Peyer's patch (tissue), 4 donors: ENCODE results near the gene TCTN1. TPM values are rescaled to one million over a fixed set of nuclear protein-coding genes. Genes with fewer than 3 reads are reported as not detected.

ENCODE experiments used
- DNase-seq, 3 donors: peaks; one replicate each; pipeline ENCODE4 v3.0.0-alpha.2; 2017 to 2019
- H3K27ac ChIP-seq, 4 donors: fragments of 200-600 bp; sonication (generic); one replicate each; pipeline ENCODE4 v1.5.1; 2016 to 2019
- H3K27me3 ChIP-seq, 2 donors: fragments of 200-600 bp; sonication (generic); one replicate each; pipeline ENCODE4 v1.5.1; 2019
- H3K36me3 ChIP-seq, 3 donors: fragments of 200-600 bp; sonication (generic); one replicate each; pipeline ENCODE4 v1.5.1; 2016 to 2019
- H3K4me1 ChIP-seq, 4 donors: fragments of 200-600 bp; sonication (generic); one replicate each; pipeline ENCODE4 v1.5.1; 2016 to 2019
- H3K4me3 ChIP-seq, 4 donors: fragments of 200-600 bp; sonication (generic); 1 replicate in 3 of 4; 2 replicates in 1 of 4; pipeline ENCODE4 v1.5.1; 2016 to 2019; ENCODE audit warnings: mild to moderate bottlenecking in 1 of 4
- H3K9me3 ChIP-seq, 4 donors: fragments of 200-600 bp; sonication (generic); one replicate each; pipeline ENCODE4 v1.5.1; 2016 to 2019; ENCODE audit warnings: mild to moderate bottlenecking in 1 of 4
- POLR2A ChIP-seq, 2 donors: fragments of 450-650 bp; IDR thresholded peaks; one replicate each; pipeline ENCODE4 v1.5.1; 2017; ENCODE audit warnings: antibody characterized with exemption in 2 of 2, mild to moderate bottlenecking in 2 of 2, moderate library complexity in 2 of 2
- total RNA-seq, 4 donors: library from RNA; depleted of rRNA; stranded (reverse); fragments of >200 nt; gene quantifications; one replicate each; pipeline ENCODE4 v1.1.0, GENCODE V29; 2016
- TF ChIP-seq, protein P1 (sequence below), 6 experiments: fragments of 450-650 bp in 4 of 6; fragments of 200-600 bp in 2 of 6; sonication (generic) in 1 of 6; IDR thresholded peaks; one replicate each; pipeline ENCODE4 v1.5.1; 2017 to 2019; ENCODE audit warnings: antibody characterized with exemption in 6 of 6, mild to moderate bottlenecking in 3 of 6, moderate library complexity in 1 of 6

Gene TCTN1
- total RNA-seq, 4 donors from 2014 or later: 9.1 to 53.6 (median 9.7) TPM

GRCh38 chr12:110638796-110639195, 24.9 kb downstream of the TCTN1 start:
- no peak for DNase-seq
- H3K27me3 ChIP-seq: no peaks in the 10 kb centered on the region
- no peak overlapping the region for H3K4me3 ChIP-seq
- H3K9me3 ChIP-seq: no peaks in the 10 kb centered on the region
- TF ChIP-seq POLR2A (IDR thresholded peaks at IDR 0.05): no peak
- TF ChIP-seq, protein P1, sequence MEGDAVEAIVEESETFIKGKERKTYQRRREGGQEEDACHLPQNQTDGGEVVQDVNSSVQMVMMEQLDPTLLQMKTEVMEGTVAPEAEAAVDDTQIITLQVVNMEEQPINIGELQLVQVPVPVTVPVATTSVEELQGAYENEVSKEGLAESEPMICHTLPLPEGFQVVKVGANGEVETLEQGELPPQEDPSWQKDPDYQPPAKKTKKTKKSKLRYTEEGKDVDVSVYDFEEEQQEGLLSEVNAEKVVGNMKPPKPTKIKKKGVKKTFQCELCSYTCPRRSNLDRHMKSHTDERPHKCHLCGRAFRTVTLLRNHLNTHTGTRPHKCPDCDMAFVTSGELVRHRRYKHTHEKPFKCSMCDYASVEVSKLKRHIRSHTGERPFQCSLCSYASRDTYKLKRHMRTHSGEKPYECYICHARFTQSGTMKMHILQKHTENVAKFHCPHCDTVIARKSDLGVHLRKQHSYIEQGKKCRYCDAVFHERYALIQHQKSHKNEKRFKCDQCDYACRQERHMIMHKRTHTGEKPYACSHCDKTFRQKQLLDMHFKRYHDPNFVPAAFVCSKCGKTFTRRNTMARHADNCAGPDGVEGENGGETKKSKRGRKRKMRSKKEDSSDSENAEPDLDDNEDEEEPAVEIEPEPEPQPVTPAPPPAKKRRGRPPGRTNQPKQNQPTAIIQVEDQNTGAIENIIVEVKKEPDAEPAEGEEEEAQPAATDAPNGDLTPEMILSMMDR (IDR thresholded peaks at IDR 0.05): no peak
- H3K4me1 ChIP-seq: no peaks in the 10 kb centered on the region
- peak overlapping the region in 3 of 4 donors; percentile 27 to 46 (median 36) for H3K27ac ChIP-seq
- no peaks in the 10 kb centered on the region for H3K36me3 ChIP-seq

GRCh38 chr12:110639336-110640141, 25.6 kb downstream of the TCTN1 start:
- DNase-seq: no peak
- no peaks in the 10 kb centered on the region for H3K9me3 ChIP-seq
- TF ChIP-seq POLR2A (IDR thresholded peaks at IDR 0.05): no peak
- TF ChIP-seq, protein P1 (IDR thresholded peaks at IDR 0.05): no peak

GRCh38 chr12:110640275-110641025, 26.5 kb downstream of the TCTN1 start:
- DNase-seq: no peak
- no peak overlapping the region for H3K4me3 ChIP-seq
- H3K27me3 ChIP-seq: no peaks in the 10 kb centered on the region
- H3K4me1 ChIP-seq: no peaks in the 10 kb centered on the region
- H3K27ac ChIP-seq: peak overlapping the region in 2 of 4 donors; percentile 12 to 16
- H3K36me3 ChIP-seq: no peaks in the 10 kb centered on the region
- no peak for TF ChIP-seq POLR2A (IDR thresholded peaks at IDR 0.05)
- TF ChIP-seq, protein P1 (IDR thresholded peaks at IDR 0.05): no peak
- no peaks in the 10 kb centered on the region for H3K9me3 ChIP-seq

More at GRCh38 chr12:110639336-110640141, 25.6 kb downstream of the TCTN1 start:
- Histone ChIP-seq H3K4me3 (no peak overlapping the region), H3K4me1 (no peaks in the 10 kb centered on the region), H3K36me3 (no peaks in the 10 kb centered on the region), H3K27me3 (no peaks in the 10 kb centered on the region), H3K27ac (peak overlapping the region in 2 of 4 donors; percentile 36 to 46)

- Histone ChIP-seq H3K27ac (peak overlapping the region in 1 of 4 donors; percentile 22), H3K36me3 (no peaks in the 10 kb centered on the region), H3K4me1 (no peaks in the 10 kb centered on the region), H3K4me3 (no peak overlapping the region), H3K27me3 (no peaks in the 10 kb centered on the region), H3K9me3 (no peaks in the 10 kb centered on the region)
- no peak for DNase-seq
- TF ChIP-seq, protein P1 (IDR thresholded peaks at IDR 0.05): no peak
Measured at GRCh38 chr12:110641521-110641920, 27.6 kb downstream of the TCTN1 start.

GRCh38 chr12:110647631-110648040, 33.7 kb downstream of the TCTN1 start:
- peaks cover 0 to 4% (median 0%) of the 10 kb centered on the region in 4 donors for H3K4me1 ChIP-seq
- no peaks in the 10 kb centered on the region for H3K27me3 ChIP-seq
- H3K4me3 ChIP-seq: no peak overlapping the region
- no peaks in the 10 kb centered on the region for H3K9me3 ChIP-seq
- TF ChIP-seq, protein P1 (IDR thresholded peaks at IDR 0.05): no peak
- no peak for TF ChIP-seq POLR2A (IDR thresholded peaks at IDR 0.05)
- H3K36me3 ChIP-seq: no peaks in the 10 kb centered on the region
- peak overlapping the region in 2 of 4 donors; percentile 59 to 76 for H3K27ac ChIP-seq
- DNase-seq: peak in 2 of 3 donors; percentile 82 to 83
